Activated CD8-positive, alpha-beta memory T cell treated with anti-CD3 and anti-CD28 coated beads, Interleukin-2, amount 50 U/mL, for 1 hour (primary cell): ENCODE data around the gene ARSB.

Source experiments
- DNase-seq: peaks from one replicate; pipeline ENCODE4 v3.0.0-alpha.2; 2020; ENCODE audit errors: extremely low read depth

The ARSB gene

DNA sequence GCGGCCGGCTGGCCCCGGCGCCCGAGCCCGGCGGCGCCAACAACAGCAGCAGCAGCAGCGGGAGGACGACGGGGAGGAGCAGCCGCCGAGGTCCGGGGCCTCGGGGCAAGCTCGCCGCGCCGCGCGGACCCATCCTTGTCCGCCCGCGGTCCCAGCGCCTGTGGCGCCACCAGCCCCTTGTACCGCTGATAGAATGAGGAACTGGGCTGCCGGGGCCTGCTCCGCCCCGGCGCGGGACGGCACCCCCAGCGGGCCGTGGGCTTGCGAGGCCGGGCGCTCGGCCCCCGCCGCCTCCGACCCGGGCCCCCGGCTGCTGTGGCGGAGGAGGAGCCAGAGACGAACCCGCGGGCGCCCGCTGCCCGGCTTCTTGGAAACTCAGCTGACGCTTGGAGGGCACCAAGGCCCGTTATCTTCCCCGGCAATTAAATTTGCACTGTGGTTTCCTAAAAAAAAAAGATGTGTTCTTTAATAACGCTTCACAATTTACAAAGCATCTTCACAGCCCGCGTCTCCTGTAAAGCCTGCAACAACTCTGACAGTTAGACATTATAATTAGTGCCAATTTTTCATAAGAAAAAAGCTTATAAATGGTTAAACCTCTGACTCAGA, at the start of gene ARSB:
Gene ARSB, minus strand, starts transcription at position 195 of the 609 bp plus-strand sequence. Its CDS starts 62 bp downstream, at position 133.
- no peak for DNase-seq

DNA sequence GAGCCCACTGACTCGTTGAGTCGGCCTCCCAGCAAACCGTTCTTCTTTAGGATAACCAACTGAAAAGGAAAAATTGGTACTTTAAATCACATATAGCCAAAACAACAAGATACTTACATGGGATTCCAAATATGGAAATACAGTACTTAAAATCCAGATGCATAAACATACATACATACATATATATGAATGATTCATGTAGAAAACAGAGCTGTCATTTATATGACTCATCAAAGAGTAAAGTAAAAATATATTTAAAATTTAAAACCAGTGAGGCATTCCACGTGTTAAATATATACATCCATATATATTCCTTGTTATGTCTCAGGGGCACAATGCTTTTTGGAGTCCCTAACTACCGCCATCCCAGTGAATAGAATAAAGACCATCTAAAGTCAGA, 47.7 kb upstream of the ARSB start:
- no peak for DNase-seq

DNA sequence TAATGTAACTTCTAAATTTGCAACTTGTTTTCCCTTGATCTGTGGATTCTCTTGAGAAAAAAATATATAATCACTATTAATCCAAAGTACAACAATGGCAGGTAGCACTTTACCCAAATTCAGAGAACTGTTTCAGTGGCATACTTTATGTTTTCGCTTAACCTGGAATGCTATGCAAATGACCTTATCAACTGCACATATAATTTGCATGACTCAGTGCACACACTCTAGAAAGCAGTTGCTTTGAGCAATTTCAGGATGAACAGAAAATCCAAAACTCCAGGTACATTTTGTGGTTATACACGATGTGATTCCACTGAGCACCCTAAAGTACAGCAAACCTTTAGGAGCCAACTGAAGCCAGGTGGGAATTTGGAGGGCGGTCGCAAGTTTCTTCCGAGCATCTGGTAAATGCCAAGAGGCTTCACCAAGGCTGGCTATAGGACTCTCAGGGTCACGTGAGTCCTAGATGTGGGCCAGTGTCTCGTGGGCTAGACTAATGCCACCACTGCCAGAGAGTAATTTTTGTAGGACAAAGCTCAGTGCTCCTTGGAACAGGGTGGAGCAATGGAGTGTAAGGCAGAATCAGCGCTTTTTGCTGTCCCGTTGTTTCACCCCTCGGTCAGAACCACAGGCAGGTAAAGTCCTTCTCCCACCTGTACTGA, 47.1 kb upstream of the ARSB start:
- DNase-seq: no peak

- no peak for DNase-seq
These were observed 46.4 kb upstream of the ARSB start for GRCh38 chr5:79031485-79031867.

DNA sequence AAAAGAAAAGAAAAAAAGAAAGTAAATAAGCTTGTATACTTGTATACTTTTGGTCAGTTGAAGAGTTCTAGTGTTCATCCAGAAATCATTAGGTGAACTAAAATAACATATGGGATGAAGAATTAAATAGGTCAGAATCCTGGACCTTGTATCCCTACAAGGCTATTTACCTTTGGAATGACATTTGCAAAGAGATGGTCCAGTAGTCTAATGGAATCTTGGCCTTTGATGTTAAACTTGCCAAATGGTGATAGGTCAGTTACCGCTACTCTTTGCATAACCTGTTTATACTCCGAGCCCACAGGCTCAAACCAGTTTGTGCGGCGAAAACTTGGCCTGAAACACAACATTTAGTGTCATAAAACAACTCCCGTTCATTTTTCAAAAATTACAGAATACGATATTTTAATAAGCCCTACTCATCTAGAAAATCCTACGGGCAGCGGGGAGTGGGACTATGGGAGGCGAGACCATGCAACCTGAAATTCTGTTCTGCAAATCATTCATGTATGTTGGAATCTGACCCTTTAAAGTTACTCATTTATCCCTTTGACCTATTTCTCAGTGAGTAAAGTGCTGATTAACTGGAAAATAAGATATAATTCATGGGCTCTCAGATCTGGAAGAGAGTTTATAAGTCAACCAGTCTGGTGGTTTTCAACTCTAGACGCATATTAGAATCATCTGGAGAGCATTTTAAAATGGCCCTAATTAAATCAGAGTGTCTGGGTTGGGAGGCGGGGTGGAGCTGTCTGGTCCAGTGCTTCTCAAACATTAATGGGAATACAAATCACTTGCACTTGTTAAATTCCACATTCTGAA, 45.8 kb upstream of the ARSB start:
- no peak for DNase-seq

DNA sequence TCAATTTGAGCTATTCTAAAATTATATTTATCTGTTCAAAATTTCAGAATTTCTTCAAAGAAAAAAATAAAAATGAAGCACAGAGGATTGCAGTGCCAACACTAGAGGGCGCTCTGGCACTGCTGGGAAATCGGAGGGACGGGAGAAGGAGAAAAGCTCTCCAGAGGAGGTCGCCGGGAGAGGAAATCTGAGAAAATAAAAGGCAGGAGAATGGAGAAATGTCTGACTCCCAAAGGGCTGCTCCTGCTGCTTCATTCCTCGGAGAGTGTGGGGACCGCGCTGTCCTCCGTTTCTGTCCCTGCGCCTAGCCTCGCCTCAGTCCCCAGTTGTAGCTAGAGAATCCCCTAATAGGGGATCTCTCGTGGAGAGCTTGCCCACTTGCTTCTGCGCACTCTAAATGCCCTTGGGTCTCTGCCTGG, 40.0 kb upstream of the ARSB start:
- no peak for DNase-seq

DNA sequence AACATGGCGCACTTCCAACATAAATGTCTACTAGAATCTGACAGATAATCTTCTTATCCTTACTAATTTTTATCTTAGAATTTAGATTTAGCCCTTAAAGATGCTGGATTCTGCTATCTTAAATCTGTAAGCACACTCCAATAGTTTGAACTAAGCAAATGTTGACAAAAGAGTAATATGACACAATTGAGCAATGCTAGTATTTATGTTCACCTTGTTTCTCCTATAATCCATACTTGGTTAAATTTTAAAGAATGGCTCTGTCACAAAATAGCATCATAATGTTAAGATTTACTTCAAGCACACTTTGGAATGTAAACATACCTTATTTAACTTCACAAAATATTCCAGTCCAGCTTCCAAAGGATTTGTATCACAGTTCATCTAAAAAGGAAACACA, 38.8 kb upstream of the ARSB start:
- DNase-seq: no peak

DNA sequence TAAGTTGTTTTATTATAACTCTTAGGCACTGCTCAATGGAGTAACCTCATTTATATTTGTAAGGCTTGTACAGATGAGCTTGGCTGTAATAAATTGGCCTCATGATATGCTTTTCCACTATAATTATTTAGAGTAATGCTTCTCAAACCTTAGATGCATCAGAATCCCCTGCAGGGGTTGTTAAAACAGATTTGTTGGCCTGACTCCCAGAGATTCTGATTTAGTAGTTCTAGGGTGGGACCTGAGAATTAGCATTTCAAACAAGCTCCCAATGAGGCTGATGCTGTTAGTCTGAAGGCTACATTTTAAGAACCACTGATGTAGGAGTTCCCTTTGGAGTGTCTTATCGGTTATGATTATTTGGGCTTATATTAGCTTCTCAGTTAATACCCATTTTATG, 38.2 kb upstream of the ARSB start:
- DNase-seq: no peak

DNA sequence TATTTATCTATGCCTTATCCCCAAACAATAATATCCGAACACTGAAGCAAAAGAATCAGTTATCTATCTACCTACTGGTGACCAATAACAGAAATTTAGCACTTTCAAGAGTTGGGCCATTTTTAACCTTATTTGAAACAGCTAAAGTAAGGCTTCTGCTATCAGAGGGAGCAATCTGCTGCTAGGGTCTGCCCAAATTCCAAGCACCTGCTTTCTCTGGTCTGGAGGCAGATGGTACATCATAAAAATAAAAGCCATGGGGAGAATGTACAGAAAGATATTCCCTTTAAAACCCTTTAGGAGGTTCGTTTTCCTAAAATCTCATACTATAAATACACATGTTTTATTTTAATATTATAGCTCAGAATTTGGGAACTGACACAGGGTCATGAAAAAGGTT, 37.7 kb upstream of the ARSB start:
- no peak for DNase-seq

GRCh38 chr5:79021753-79022152, 36.6 kb upstream of the ARSB start:
- DNase-seq: no peak

- DNase-seq: no peak
These were observed 35.9 kb upstream of the ARSB start for GRCh38 chr5:79020861-79021561.

DNA sequence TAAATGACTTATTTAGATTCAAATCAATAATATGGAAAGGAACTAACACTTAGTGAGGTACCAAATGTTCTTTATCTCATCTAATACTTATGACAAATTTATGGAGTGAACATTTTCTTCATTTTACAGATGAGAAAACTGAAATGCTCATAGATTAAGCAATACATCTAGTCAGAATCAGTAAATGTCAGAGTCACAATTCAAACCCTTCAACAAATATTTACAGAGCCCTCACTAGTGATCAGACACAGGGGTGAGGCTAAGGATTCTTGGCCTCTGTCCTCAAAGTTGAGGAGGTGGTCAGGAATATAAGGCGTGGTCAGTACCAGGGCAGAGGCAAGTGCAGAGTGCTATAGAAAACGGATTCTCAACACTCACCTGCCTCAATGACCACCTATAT, 29.5 kb upstream of the ARSB start:
- no peak for DNase-seq

DNA sequence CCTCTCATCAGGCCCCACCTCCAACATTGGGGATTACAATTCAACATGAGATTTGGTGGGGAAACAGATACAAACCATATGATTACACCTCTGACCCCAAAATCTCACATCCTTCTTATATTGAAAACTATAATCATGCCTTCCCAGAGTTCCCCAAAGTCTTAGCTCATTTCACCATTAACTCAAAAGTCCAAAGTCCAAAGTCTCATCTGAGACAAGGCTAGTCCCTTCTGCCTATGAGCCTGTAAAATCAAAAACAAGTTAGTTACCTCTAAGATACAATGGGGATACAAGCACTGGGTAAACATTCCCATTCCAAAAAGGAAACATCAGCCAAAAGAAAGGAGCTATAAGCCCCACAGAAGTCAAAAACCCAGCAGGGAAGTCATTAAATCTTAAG, 26.8 kb upstream of the ARSB start:
- DNase-seq: no peak

- no peak for DNase-seq
These were observed 26.2 kb upstream of the ARSB start for GRCh38 chr5:79011219-79011836.

DNA sequence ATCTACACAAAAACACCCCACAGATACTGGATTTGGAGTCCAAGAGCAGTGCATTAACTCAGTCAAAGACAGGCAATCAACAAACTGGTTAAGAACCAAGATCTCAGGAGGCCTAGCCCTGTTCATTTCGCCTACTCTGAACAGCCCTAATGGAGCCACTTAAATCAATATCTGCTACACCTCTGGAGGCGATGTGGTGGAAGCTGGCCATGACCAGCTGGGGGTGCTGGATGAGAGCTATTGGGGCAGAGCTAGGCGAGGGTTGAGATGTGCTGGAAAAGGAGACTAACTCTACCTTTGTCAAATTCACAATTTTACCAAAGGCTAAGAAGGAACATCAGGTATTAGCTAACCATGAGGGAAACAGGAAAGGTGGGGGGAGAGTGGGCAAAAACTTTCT, 23.3 kb upstream of the ARSB start:
- no peak for DNase-seq

DNA sequence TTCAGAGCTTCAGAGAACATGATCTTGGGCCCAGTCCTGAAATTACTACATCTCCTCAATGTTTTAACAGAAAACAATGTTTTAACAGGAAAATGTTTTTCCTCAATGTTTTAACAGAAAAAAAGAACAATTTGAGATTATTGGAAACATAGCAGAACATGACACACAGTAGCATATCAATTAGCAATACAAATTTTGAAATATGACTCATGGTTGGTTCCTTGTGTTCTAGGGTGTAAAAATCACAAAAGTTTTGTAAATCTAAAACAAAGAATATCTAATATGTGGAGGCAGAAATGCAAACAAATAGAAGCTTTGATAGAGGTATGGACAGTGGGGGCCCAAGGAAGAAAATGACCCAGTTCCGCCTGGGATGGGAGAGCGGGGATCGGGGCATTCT, 22.8 kb upstream of the ARSB start:
- no peak for DNase-seq

- no peak for DNase-seq
These were observed 21.0 kb upstream of the ARSB start for GRCh38 chr5:79005936-79006631.

- DNase-seq: no peak
These were observed 20.0 kb upstream of the ARSB start for GRCh38 chr5:79005151-79005550.

DNA sequence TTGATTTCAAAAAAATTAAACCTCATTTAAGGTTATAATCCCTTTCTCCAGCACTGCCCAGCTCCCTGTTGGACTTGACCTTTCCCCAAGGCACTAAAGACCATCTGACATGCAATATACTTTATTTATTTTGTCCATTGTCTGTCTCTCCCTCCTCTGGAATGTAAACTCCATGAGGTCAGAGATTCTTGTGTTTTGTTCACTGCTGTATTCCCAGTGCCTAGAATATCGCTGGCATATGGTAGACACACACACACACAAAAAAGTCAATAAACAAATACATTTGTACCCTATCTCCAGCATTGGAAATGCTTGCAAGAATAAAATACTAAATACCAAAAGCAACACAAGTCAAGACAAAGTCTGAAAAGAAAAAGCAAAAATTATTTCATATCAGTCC, 17.3 kb upstream of the ARSB start:
- DNase-seq: no peak

DNA sequence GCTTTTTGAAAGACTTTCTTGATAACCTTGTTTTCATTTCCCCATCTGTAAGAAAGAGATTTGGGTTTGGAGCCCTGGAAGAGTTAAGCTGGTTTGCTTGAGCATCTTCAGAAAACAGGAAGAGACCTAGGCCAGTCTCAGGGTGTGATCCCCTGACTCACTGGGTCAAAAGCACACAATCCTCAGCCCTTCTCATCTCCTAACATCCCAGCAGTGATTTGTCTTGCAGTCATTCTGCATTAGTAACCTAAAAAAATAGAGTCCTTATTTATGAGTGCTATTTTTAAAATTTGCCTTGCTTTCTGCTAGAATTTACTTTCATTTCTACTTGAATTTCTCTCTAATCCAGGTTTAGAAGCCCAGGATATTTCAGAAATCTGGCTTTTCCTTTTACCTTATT, 16.4 kb upstream of the ARSB start:
- DNase-seq: no peak

DNA sequence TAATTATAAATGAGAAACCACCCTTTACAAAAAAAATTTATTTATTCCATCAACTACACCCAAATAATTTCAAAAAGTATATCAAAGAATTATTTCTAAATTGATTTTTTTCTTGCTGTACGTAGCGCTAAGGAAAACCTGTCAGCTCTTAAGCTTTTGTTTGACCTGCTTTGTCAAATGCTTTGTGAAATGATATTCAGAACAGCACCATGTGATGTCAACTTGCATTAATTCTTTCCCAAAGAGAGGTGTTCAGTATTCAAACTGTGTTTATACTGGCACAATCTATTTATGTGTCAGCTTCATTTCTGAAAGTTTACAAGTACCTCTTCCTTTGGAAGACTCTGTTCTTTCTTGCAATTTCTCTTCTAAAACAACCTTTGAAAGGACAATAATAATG, 12.0 kb upstream of the ARSB start:
- DNase-seq: no peak
